HCEC 1CT (cell line): ENCODE results near the gene CLDN6.

ENCODE experiments used
- DNase-seq: peaks from one replicate; pipeline ENCODE4 v3.0.0-alpha.2; 2017

Gene CLDN6

DNA sequence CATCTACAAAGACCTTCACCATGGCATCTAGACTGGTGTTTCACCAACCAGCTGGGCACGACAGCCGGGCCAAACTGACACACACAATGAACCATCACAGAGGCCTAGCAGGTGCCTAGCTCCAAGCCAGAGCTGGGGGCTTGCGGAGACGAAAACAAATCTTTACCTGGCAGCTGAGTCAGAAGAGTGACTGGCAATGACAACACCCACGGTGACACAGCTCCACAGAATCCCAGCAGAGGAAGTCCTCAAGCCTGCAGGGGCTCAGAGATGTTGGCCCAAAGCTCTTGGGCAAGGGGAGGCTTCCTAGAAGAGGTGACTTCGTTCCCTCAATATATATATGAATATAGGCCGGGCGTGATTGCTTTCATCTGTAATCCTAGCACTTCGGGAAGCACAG, 33.5 kb upstream of the CLDN6 start:
- no peak for DNase-seq

DNA sequence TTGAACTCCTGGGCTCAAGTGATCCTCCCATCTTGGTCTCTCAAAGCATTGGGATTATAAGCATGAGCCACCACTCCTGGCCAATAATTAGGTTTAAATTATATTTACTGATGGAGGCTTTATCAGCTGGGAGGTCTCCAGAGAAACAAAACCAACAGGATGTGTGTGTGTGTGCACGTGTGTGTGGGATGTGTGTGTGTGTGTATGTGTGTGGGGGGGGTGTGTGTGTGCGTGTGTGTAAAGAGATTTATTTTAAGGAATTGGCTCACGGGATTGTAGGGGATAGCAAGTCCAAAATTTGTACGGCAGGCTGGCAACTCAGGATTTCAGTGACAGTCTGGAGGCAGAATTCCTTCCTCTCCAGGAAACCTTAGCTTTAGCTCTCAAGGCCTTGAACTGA, 33.0 kb upstream of the CLDN6 start:
- DNase-seq, result no peak

DNA sequence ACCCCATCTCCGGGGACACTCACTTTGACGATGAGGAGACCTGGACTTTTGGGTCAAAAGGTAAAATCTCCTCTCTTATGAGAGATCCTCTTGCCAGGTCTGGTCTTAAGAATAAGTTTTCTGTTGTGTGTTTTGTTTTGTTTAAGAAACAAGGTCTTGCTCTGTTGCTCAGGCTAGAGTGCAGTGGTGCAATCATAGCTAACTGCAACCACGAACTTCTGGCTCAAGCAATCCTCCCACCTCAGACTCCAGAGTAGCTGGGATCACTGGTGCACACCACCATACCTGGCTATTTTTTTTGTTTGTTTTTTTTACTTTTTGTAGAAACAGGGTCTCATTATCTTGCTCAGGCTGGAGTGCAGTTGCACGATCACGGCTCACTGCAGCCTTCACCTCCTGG, 32.5 kb upstream of the CLDN6 start:
- no peak for DNase-seq

DNA sequence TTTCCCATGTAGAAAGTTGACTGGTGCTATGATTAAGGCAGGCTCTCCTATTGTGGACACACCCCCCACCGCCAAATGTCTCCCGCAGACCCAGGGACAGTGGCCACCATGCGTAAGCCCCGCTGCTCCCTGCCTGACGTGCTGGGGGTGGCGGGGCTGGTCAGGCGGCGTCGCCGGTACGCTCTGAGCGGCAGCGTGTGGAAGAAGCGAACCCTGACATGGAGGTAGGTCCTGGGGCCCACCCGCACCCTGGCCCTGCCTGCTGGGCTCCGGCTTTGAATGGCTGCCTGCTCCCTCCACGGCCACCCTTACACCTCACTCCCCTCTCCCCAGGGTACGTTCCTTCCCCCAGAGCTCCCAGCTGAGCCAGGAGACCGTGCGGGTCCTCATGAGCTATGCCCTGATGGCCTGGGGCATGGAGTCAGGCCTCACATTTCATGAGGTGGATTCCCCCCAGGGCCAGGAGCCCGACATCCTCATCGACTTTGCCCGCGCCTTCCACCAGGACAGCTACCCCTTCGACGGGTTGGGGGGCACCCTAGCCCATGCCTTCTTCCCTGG, 32.0 kb upstream of the CLDN6 start:
- DNase-seq, result no peak

DNA sequence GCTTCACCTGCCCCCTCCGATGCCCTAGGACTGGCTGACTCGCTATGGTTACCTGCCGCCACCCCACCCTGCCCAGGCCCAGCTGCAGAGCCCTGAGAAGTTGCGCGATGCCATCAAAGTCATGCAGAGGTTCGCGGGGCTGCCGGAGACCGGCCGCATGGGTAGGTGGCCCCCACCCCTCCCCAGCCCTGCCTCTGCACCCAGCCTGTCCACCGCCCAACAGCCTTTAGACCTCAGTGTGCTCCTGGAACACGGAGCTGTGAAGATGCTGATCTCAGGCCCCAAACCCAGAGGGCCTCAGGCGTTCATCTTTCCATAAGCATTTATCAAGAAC, 29.4 kb upstream of the CLDN6 start:
- no peak for DNase-seq

DNA sequence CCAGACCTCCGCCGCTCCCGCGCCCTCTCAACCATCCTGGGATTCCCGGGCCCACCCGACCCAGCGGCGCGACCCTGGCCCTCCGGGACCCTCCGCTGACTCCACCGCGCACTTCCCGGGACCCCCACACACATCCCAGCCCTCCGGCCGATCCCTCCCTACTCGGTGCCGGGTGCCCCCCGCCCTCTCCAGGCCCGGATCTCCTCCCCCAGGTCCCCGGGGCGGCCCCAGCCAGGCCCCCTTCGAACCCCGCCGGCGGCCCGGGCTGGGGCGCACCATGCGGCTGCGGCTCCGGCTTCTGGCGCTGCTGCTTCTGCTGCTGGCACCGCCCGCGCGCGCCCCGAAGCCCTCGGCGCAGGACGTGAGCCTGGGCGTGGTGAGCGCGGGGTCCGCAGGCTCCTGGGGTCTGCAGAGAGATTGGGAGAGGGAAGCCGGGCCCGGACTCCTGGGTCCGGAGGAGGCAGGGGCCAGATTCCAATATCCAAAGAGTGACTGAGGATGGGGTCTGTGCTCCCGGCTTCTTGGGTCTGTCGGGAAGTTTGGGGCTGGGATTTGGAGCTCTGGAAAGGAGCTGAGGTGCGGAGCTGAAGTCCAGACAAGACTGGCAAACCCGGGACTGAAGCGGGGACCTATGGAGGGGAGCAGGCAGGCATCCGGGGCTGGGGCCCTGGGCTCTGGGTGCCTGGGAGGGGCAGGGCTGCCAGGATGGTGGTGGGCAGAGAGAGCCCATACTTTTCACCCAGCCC, 28.8 kb upstream of the CLDN6 start:
- DNase-seq, result no peak

DNA sequence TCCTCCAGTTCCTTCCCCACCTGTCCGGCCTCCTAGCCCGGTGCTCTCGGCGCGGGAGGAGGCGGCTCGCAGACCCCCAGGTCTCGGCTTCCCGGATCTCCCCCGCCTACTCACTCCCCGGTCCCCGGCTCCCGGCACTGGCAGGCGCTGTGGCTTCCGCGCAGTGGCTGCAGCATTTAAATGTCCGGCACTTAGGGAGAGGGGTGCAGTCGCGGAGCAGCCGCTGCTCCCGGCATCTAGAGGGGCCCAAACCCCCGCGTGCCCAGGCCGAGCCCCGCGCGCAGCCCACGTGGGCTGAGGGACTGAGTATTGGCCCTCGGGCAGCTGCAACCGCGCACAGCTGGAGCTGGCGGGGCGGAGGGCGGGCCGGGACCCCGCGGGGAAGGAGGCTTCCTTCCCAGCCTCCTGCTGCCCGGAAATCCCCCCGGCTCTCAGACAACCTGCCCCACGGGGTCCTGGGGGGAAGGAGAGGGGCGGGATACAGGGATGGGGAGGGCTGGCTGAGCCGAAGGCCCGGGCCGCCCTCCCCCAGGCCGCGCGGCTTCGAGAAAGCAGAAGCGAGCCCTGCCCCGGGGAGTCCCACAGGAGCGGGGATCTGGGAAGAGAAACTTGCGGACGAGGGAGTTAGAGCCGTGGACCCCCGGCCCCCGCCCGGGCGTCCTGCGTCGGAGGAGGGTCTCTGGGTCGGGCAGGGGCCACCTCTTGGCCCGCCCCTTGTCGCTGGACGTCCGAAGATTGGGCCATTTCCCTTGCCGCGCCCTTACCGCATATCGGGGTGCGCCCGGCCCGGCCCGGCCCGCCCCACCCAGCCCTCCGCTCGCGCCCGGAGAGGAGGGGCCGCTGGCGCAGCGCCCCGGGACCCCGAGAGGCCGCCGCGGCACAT, 28.0 kb upstream of the CLDN6 start, which contains the start of gene MMP25:
Gene MMP25 (plus strand): TSS at position 804 of the 883 bp plus-strand sequence. CDS start 357 bp downstream, outside the sequence.
- DNase-seq, result no peak

DNA sequence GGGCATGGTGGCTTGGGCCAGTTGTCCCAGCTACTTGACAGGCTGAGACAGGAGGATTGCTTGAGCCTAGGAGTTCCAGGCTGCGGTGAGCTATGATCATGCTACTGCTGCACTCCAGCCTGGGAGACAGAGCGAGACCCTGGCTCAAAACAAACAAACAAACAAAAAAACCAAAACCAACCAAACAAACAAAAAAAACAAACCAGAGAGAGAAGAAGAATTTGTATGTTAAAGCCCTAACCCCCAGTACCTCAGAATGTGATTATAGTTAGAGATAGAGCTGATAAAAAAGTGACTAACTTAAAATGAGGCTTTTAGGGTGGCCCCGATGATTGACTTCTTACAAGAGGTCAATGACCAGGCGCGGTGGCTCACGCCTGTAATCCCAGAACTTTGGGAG, 26.7 kb upstream of the CLDN6 start:
- DNase-seq, result no peak

DNA sequence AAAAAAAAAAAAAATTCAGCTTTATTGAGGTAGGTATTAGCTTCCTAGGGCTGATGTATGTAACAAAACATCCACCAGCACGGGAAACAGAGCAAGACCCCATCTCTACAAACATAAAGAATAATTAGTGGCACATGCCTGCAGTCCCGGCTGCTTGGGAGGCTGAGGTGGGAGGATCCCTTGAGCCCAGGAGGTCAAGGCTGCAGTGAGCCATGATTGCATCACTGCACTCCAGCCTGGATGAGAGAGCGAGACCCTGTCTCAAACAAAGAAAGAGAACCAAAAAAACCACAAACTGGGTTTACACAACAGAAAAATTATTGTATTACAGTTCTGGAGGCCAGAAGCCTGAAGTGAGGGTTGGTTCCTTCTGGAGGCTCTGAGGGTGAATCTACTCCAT, 24.4 kb upstream of the CLDN6 start:
- DNase-seq, result no peak

DNA sequence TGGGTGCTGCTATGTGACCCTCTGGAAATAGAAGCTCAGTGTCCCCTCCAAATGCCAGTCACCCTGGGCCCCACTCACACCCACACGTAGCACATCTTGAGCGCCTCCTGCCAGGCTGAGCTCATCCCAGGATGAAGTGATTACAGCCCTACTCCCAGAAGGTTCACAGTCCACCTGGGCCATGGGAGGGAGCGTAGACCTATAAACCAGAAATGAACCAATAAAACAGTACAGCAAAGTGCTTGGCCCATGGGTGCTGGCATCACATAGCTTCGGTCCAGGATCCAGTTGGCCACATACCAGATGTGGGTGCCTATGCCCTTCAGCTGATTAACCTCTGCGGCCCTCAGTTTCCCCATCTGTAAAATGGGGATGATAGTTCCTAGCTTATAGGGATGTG, 20.9 kb upstream of the CLDN6 start:
- no peak for DNase-seq

DNA sequence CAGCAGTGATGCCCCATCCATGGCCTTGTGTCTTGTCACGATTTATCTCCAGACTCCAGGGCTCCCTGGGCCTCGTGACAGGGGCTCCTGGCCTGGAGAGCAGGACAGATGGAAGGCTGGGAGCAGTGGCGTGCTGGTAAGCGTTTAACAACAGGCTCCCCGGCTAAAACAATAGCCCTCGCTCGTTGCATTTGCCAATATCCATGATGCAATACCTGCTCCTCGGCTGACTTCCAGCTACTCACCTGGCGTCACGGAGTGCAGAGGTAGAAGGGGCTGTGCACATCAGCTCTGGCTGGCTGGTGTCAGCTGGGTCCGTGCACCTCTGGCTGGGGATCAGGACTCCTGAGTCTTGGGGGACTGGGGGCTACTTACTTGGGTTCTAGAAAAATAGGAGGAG, 20.3 kb upstream of the CLDN6 start:
- no peak for DNase-seq

DNA sequence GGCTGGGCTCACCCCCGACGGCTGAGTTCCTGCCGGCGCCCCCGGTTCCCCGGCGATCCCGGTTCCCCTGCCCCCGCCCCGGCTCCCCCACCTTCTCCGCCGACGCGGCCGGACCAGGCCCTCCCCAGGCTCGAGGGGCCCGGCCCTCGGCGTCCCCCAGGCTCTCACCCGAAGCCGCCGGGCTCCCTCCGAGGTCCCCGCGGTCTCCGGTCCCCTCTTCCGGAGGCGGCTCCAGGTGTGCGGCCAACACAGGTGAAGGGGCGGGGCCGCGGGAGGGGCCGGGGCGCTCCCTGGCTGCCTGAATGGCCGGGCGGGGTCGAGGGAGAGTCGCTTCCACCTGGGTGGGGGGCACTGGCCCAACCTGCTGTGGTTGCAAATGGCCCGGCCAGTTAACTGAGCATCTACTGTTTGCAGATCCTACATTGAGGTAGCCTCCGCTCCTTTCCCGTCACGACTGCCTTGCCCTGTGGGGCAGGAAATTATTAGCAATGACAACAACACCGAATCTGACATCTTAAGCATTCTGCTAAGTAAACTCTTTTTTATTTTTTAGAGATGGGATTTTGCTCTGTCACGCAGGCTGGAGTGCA, 18.8 kb upstream of the CLDN6 start, which contains the start of gene BICDL2:
Gene BICDL2 (minus strand): TSS at position 219 of the 590 bp plus-strand sequence. CDS start 1,448 bp downstream, outside the sequence.
- no peak for DNase-seq

DNA sequence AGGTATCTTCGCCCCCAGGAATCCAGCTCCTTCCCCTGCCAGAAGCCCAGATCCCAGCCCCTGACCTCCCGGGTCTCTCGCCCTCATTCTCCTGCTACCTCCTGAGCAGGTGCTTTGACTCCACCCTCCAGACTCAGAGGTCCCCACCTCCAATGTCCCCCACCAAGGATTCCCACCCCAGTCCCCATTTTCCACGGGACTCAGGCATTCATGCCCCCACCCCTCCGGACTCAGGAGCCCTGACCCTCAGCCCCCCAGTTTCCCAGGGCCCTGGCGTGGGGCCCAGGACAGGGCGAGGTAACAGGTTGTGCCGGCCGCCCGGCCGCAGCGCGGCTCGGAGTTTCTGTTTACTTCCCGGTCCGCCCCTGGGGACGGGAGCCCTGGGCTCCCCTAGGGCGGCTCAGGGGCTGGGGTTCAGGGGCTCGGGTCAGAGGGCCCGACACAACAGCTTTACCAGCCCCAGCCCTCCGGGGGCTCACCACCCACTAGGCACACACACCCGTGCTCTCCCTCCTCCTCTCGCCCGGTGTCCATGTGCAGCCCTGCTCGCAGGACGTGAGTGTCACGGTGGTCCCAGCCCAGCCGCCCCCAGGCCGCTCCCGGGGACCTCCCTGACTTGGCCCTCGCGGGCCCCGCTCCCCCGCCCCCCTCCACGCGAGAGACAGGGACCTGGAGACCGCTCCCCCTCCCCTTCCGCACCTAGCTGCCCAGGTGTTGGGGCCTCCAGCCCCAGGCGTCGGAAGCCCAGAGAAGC, 18.2 kb upstream of the CLDN6 start:
- DNase-seq, result no peak

DNA sequence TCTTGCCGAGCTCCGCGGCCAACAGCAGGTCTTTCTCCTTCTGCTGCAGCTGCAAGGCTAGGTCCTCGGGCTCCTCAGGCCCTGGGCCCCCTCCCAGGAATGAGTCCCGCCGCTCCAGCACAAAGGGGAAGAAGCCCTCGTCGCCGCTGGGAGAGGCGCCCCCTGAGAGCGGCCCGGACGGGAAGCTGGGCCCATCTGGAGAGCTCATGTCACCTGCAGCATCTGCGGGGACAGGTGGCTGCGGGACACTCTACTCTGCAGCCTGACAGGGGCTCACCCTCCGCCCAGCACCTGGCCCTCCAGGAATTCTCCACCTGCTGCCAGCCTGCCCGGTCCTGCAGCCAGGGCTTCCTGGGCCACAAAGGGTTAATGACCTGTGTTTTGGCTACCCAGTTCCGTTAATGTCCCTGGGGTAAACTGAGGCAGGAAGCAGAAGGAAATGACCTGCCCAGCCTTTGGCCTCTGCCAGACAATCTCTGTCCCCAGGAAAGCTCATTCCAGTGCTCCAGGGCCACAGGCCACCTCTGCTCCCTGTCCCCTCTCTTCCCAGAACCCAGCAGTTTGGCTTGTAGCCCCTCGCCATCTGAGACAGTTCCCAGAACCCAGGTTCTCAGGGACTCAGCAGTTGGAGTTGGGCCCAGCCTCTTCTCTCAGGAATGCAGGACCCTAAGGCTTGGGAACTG, 17.4 kb upstream of the CLDN6 start:
- no peak for DNase-seq

DNA sequence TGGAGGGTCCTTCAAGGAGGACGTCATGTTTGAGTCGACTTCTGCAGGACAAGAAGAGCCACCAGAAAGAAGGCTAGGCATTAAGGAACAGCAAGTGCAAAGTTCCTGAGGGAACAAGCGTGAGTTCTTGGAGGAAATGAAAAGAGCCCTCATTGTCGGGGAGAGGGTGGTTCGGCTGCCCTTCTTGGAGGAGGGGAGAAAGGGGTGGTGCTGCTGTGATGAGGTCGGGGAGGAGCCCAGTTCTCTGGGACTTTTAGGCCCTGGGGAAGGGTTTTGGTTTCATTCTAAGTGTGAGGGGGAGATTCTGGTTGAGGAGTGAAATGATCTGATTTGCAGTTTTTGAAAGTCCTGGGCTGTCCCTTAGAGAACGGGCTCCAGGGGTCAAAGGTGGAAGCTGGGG, 14.6 kb upstream of the CLDN6 start:
- no peak for DNase-seq

DNA sequence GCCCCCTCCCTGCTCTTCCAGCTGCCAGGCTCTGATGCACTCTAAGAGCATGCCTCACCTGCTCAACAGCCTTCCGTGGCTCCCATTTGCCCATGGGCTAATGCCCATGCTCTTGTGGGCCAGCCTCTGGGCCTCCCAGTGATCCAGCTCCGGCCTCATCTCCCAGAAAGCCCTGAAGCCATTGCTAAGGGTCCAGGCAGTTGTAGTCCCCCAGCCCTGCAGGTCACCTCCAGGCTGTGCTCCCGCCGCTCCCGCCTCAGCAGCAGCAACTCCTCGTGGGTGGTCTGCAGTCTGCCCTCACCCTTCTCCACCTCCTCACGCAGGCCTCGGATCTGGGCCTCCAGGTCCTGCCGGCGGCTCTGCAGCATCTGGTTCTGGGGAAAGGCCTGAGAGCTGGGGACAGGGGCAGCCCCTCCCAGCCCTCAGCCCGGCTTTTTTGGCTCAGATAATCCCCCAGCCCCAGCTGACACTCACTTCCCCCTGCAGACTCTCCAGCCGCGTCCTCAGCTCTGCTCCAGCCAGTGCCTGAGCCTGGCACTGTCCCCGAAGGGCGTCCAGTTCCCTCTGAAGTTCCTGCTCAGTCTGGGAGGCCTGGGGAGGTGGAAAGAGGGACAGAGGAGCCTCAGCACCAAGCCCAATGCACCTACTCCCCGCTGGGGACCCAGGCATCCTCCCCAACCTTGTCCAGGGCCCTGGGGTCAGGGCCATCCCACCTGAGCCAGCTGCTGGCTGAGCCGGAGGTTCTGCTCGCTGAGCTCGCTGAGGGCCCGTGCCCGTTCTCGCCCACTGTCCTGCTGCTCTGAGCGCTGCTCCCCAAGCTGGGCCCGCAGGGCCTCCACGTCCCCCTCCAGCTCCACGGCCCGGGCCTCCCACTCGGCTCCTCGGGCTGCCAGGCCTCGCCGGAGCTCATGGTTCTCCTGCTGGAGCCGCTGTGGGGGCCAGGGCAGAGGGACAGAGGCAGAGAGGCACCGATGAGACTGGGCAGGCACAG, 12.5 kb upstream of the CLDN6 start:
- DNase-seq, result no peak

DNA sequence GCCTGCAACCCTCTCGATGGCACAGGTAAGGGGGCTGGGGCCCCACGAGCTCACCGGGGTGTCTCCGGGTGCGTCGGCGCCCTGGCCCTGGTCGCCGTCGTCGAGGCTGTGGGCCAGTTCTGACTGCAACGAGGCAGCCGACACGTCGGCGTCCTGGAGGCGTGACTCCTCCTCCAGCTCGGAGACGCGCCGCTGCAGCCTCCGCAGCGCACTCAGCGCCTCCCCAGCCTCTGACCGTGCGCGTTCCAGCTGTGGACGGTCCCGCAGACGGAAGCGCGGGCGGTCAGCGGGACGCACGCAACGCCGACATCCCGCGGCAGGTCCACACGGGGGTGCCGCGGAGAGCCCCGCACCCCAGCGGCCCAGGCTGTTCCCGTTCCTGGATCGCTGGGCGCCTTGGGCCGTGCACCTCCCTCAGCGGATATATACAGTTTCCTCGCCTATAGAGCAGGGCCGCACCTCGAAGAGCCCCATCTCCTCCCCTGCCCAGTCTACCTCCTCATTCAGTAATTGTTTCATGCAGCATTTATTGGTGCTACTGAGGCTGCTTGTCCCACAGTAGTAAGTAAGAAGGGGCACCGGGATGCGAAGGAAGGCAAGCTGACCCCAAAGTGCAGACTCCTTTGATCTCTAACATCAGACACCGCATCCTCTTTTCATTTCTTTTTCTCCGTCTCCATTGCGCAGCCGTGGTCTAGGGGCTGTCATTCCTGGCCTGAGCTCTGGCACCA, 11.7 kb upstream of the CLDN6 start:
- no peak for DNase-seq

DNA sequence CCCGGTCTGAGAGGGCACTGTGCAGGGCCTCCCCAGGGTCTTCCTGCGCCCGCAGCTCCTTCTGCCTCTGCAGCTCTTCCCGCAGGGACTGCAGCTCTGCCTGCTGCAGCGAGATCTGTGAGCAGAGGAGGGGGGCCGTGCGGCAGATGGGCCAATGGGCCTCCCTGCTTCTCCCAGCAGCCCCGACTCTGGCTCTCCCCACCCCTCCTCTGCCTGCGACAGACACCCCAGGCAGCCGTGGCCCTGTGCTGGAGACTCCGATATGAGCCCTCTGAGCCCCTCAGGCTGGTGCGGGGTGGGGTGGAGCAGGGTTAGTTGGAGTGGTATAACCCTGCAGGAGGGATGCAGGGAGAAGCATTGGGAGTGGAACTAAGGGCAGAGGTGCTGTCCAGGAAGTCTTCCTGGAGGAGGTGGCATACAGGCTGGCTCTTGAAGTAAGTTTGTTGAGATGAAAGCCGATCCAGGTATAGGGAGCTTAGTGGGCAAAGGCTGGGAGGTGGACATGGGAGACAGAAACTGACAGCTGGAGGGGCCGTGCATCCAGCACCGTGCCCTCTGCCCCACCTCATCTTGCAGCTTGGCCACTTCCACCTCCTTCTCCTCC, 10.8 kb upstream of the CLDN6 start:
- no peak for DNase-seq

DNA sequence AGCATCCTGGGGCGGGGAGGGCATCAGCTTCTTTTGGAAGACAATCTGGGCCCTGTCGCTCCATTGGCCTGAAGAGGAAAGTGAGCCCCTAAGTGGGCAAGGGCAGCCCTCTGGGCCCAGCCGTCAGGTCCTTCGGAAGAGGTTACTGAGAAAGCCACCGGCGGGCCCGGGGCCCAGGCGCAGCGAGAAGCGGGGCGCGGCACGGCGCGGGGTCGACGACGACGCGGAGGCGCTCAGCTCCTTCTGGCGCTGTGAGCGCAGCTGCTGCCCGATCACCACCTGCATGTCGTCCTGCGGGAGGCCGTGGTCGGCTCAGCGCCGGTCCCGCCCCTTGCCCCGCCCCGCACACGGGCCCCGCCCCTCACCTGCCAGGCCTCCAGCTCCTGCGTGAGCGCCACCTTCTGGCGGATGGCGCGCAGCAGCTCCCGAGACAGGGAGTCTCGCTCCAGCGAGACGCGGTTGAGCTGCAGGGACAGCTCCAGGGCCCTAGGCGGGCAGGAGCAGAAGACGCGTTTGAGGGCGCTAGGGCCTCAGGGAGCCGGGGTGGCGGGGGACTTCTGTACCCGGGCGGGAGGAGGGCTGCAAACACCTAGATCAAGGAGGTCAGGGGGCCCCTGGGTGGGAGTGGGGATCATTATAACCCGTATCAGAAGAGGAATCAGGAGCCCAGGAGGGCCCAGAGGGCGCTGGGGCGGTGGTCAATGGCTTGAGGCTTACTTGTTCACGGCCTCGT, 10.2 kb upstream of the CLDN6 start:
- peak; percentile 20 for DNase-seq
